Esophagus squamous epithelium (tissue), 5 donors: ENCODE data around the gene HSD17B4. TPM values are rescaled to one million over a fixed set of nuclear protein-coding genes. Genes with fewer than 3 reads are reported as not detected.
"Not testable (repeated sequence)": the region's sequence is repeated elsewhere in the genome, so short reads cannot be mapped to it uniquely, and the experiment has no call there.

ENCODE experiments used
- DNase-seq: peaks from one replicate; lab custom pipeline; 2025; lab: John Stamatoyannopoulos, UW
- H3K27ac ChIP-seq, 4 donors: fragments of 200-600 bp; sonication (generic); one replicate each; pipeline ENCODE4 v1.5.1; 2016 to 2019; ENCODE audit warnings: mild to moderate bottlenecking in 1 of 4
- H3K27me3 ChIP-seq, 4 donors: fragments of 200-600 bp; sonication (generic); 1 replicate in 3 of 4; 2 replicates in 1 of 4; pipeline versions ENCODE4 v1.5.1 to v1.6.0; 2017 to 2021; ENCODE audit warnings: antibody characterized with exemption in 1 of 4
- H3K36me3 ChIP-seq, 3 donors: fragments of 200-600 bp; sonication (generic); one replicate each; pipeline ENCODE4 v1.5.1; 2016 to 2019
- H3K4me1 ChIP-seq, 3 donors: fragments of 200-600 bp; sonication (generic); one replicate each; pipeline ENCODE4 v1.5.1; 2017 to 2019
- H3K4me3 ChIP-seq, 4 donors: fragments of 200-600 bp; sonication (generic); 1 replicate in 3 of 4; 2 replicates in 1 of 4; pipeline ENCODE4 v1.5.1; 2016 to 2019; ENCODE audit warnings: mild to moderate bottlenecking in 2 of 4, moderate library complexity in 1 of 4
- H3K9me3 ChIP-seq, 3 donors: fragments of 200-600 bp; sonication (generic); one replicate each; pipeline ENCODE4 v1.5.1; 2016 to 2019
- POLR2A ChIP-seq, 4 donors: fragments of 450-650 bp; IDR thresholded peaks; one replicate each; pipeline ENCODE4 v1.6.1; 2017; ENCODE audit warnings: antibody characterized with exemption in 4 of 4, mild to moderate bottlenecking in 4 of 4, moderate library complexity in 3 of 4
- WGBS, 2 donors: methylation state at CpG; one replicate each; pipeline ENCODE4 v1.1.5; 2018; 5-methylcytosine and 5-hydroxymethylcytosine counted together
- intact Hi-C: fragments of 100-400 bp; cut with DNase I; formaldehyde crosslinking; loops from one replicate; pipeline ENCODE4 v1.15.0; 2022
- total RNA-seq, 4 donors: library from RNA; depleted of rRNA; stranded (reverse); fragments of >200 nt; gene quantifications; one replicate each; pipeline ENCODE4 v1.1.0, GENCODE V29; 2016
- TF ChIP-seq, protein P1 (sequence below), 6 experiments: fragments of 450-650 bp in 4 of 6; fragments of 200-600 bp in 2 of 6; sonication (generic) in 2 of 6; IDR thresholded peaks; one replicate each; pipeline ENCODE4 v1.5.1; 2016 to 2019; ENCODE audit warnings: antibody characterized with exemption in 6 of 6, mild to moderate bottlenecking in 4 of 6, moderate library complexity in 4 of 6
- donor health status: DM: yes; HTN: yes; CAD: no.

Gene HSD17B4
- total RNA-seq, 4 donors from 2014 or later: 108 to 216 (median 141) TPM

GRCh38 chr5:119470105-119470763, 17.9 kb downstream of the HSD17B4 start:
- intact Hi-C loops: no loop called here
- 70 to 82% methylated on average over 2 of the region's 3 CpGs for WGBS, 2 donors
- no peak overlapping the region for H3K27ac ChIP-seq
- no peaks in the 10 kb centered on the region for H3K4me1 ChIP-seq
- no peak for DNase-seq
- no peaks in the 10 kb centered on the region for H3K27me3 ChIP-seq
- TF ChIP-seq, protein P1, sequence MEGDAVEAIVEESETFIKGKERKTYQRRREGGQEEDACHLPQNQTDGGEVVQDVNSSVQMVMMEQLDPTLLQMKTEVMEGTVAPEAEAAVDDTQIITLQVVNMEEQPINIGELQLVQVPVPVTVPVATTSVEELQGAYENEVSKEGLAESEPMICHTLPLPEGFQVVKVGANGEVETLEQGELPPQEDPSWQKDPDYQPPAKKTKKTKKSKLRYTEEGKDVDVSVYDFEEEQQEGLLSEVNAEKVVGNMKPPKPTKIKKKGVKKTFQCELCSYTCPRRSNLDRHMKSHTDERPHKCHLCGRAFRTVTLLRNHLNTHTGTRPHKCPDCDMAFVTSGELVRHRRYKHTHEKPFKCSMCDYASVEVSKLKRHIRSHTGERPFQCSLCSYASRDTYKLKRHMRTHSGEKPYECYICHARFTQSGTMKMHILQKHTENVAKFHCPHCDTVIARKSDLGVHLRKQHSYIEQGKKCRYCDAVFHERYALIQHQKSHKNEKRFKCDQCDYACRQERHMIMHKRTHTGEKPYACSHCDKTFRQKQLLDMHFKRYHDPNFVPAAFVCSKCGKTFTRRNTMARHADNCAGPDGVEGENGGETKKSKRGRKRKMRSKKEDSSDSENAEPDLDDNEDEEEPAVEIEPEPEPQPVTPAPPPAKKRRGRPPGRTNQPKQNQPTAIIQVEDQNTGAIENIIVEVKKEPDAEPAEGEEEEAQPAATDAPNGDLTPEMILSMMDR (IDR thresholded peaks at IDR 0.05): no peak
- TF ChIP-seq POLR2A (IDR thresholded peaks at IDR 0.05): no peak
- peaks cover 0 to 22% (median 16%) of the 10 kb centered on the region in 3 donors for H3K9me3 ChIP-seq
- no peak overlapping the region for H3K4me3 ChIP-seq
- H3K36me3 ChIP-seq: peaks cover 3 to 53% (median 12%) of the 10 kb centered on the region in 3 donors

DNA sequence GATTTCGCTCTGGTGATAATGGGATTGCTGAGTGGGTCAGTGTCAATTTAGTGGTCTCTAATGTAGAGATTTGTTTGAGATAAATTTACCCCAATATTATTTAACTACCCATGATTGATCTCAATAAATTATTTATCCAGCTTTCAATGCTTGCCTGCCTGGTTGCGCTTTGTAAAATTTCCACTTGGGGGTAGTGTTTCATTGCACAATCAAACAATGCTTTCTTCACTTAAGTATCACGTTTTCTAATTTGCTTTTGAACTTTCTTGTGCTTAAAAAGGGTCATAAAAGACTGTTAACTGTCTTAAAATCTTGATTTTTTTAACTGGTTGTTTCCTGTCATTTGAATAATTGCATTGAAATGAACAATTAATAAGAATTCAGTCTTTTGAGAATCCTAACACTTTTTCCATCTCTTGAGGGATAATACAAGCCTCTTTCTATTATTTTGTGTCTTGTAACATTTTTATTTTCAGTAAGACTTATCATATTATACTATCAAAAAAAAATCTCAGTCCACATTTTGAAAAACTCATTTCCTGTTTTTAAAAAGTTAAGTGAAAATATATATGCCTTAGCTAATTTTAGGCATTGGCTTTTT, 18.7 kb downstream of the HSD17B4 start:
- Histone ChIP-seq H3K36me3 (peaks cover 3 to 60% (median 12%) of the 10 kb centered on the region in 3 donors), H3K4me1 (no peaks in the 10 kb centered on the region), H3K9me3 (peaks cover 0 to 22% (median 16%) of the 10 kb centered on the region in 3 donors), H3K27ac (no peak overlapping the region), H3K4me3 (no peak overlapping the region), H3K27me3 (no peaks in the 10 kb centered on the region)
- WGBS, 2 donors: 57 to 58% methylated on average over 3 of the region's 3 CpGs
- TF ChIP-seq, protein P1 (IDR thresholded peaks at IDR 0.05): peak; percentile 15 to 55 (median 30)
- no peak for TF ChIP-seq POLR2A (IDR thresholded peaks at IDR 0.05)
- intact Hi-C loops: no loop called here
- DNase-seq: no peak

DNA sequence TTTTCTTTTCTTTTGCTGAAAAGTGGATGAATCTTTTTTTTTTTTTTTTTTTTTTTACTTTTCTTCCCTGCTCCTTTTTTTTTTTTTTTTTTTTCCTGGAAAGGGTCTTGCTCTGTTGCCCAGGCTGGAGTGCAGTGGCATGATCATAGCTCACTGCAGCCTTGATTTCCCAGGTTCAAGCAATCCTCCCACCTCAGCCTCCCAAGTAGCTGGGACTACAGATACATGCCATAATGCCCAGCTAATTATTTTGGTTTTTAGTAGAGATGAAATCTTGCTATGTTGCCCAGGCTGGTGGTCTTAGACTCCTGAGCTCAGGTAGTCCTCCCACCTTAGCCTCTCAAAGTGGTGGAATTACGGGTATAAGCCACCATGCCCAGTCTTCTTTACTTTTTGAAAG, 20.9 kb downstream of the HSD17B4 start:
- H3K27me3 ChIP-seq: no peaks in the 10 kb centered on the region
- TF ChIP-seq POLR2A (IDR thresholded peaks at IDR 0.05): no peak
- TF ChIP-seq, protein P1 (IDR thresholded peaks at IDR 0.05): no peak

GRCh38 chr5:119476341-119476740, 24.0 kb downstream of the HSD17B4 start:
- Histone ChIP-seq H3K4me1 (no peaks in the 10 kb centered on the region), H3K9me3 (no peaks in the 10 kb centered on the region), H3K4me3 (no peak overlapping the region), H3K27ac (no peak overlapping the region), H3K27me3 (no peaks in the 10 kb centered on the region), H3K36me3 (peaks cover 0 to 82% (median 6%) of the 10 kb centered on the region in 3 donors)
- intact Hi-C loops: no loop called here
- TF ChIP-seq, protein P1 (IDR thresholded peaks at IDR 0.05): no peak
- TF ChIP-seq POLR2A (IDR thresholded peaks at IDR 0.05): no peak
- no peak for DNase-seq
- WGBS, 2 donors: 74 to 77% methylated on average over 1 of the region's 1 CpG

More for the DNA sequence above, 20.9 kb downstream of the HSD17B4 start:
- peaks cover 0 to 14% (median 14%) of the 10 kb centered on the region in 3 donors for H3K9me3 ChIP-seq
- no peaks in the 10 kb centered on the region for H3K4me1 ChIP-seq
- no peak for DNase-seq
- peaks cover 3 to 73% (median 12%) of the 10 kb centered on the region in 3 donors for H3K36me3 ChIP-seq
- H3K4me3 ChIP-seq: no peak overlapping the region
- 100% methylated on average over 1 of the region's 1 CpG for WGBS, 2 donors
- intact Hi-C loops: no loop called here
- H3K27ac ChIP-seq: no peak overlapping the region

DNA sequence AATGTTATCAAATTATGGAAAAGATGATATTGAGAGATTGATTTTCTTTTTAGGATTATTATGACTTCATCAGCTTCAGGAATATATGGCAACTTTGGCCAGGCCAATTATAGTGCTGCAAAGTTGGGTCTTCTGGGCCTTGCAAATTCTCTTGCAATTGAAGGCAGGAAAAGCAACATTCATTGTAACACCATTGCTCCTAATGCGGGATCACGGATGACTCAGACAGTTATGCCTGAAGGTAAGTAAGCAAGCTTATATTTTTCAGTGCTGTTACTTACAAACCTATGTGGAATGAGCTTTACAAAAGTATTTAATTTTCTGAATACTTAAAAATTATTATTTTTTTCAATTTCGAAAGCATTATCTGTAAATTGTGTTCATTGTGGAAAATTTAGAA, 26.5 kb downstream of the HSD17B4 start:
- Histone ChIP-seq H3K36me3 (peaks cover 0 to 98% (median 9%) of the 10 kb centered on the region in 3 donors), H3K4me1 (no peaks in the 10 kb centered on the region), H3K4me3 (no peak overlapping the region), H3K27me3 (no peaks in the 10 kb centered on the region), H3K27ac (no peak overlapping the region), H3K9me3 (no peaks in the 10 kb centered on the region)
- DNase-seq: no peak
- 65 to 80% methylated on average over 3 of the region's 3 CpGs for WGBS, 2 donors
- TF ChIP-seq, protein P1 (IDR thresholded peaks at IDR 0.05): no peak
- TF ChIP-seq POLR2A (IDR thresholded peaks at IDR 0.05): no peak
- intact Hi-C loops: no loop called here

- intact Hi-C loops, H3K27ac ChIP-seq, H3K4me1 ChIP-seq, DNase-seq, H3K27me3 ChIP-seq, H3K4me3 ChIP-seq, H3K9me3 ChIP-seq: not testable (repeated sequence)
- WGBS, 2 donors: 78 to 90% methylated on average over 5 to 10 of the region's 10 CpGs
- H3K36me3 ChIP-seq: peaks cover 0 to 96% (median 10%) of the 10 kb centered on the region in 3 donors
These were observed 28.3 kb downstream of the HSD17B4 start for GRCh38 chr5:119480629-119481028.
